D341Med (cell line): Measurements from ENCODE around the gene KLF13.

ENCODE experiments used
- DNase-seq: peaks from one replicate; pipeline ENCODE4 v3.0.0; 2012; ENCODE audit warnings: low spot score

The KLF13 gene

DNA sequence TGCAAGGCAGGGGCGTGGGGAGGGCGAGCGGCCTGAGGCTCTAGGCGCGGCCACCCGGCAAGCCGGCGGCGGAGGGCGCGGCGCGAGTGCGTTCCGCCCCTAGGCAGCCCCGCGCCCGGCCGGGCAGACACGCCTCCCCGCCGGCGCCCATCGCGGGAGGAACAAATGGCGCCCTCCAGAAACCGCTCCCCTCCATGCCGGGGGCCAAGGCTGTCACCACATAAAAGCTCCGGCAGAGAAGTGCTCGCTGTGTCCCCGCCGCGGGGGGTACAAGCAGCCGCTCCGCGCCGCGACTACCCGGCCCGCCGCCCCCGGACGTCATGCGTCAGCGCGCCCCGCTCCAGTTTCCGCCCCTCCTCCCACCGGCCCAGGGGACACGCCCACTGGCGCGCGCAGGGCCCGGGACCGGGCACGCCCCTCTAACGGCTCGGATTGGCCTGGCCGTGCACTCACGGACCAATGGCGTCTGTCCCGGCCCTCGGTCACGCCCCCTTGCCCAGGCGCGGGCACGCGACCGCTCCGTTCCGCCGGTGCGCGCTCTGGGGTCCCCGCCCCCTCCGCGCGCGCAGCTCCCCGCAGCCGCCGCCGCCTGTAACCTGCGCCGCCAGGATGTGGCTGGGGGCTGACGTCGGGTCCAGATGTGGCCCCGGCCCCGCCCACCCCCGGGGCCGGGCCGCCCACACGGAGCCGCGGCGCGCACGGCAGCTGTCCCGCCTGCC is at the start of gene KLF13:
KLF13 (plus strand) TSS at position 680 of the 719 bp plus-strand sequence. CDS start 378 bp downstream, outside the sequence.
- DNase-seq: peak; percentile 99

DNA sequence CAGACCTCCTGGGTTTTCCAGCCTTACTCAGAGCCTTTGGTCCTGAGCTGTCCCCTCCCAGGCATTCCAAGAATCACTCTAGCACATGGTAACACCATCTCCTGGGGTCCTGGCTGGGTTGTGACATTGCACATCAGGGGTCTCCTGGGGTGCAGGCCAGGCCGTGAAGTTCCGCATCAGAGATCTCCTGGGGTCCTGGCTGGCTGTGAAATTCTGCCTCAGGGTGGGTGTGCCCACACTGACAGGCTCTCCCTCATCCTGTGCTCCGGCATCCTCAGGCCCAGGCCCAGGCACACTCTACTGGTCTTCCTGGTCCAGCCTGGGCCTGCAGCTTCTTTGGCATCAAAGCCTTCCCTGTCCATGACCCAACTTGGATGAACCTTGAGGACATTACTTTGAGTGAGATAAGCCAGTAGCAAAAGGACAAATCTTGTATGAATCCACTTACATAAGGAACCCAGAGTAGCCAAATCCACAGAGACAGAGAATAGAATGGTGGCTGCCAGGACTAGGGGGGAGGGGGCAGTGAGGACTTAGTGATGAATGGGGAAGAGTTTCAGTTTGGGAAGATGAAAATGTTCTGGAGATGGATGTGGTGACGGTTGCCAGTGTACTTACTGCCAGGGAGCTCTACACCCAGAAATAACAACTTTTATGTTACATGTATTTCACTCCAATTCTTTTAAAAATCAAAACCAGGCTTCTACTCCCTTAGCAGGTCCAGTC is 49.1 kb upstream of the KLF13 start:
- no peak for DNase-seq

DNA sequence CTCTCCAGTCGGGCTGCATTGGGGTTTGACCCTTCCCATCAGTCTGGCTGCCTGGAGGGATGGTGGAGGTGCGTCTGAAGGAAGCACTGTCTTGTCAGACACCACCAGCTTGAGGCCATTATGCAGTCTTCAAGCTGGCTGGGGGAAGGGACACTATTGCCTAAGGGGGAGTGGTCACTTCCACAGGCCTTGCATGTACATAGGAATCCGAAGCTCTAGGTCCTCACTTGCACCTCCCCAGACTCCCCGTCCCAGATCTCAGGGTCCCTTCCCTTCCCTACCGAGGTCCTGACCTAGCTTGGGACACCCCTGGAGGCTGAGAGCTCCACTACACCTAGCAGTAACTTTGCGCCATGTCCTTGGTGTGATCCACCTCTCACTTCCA is 48.6 kb upstream of the KLF13 start:
- no peak for DNase-seq

DNA sequence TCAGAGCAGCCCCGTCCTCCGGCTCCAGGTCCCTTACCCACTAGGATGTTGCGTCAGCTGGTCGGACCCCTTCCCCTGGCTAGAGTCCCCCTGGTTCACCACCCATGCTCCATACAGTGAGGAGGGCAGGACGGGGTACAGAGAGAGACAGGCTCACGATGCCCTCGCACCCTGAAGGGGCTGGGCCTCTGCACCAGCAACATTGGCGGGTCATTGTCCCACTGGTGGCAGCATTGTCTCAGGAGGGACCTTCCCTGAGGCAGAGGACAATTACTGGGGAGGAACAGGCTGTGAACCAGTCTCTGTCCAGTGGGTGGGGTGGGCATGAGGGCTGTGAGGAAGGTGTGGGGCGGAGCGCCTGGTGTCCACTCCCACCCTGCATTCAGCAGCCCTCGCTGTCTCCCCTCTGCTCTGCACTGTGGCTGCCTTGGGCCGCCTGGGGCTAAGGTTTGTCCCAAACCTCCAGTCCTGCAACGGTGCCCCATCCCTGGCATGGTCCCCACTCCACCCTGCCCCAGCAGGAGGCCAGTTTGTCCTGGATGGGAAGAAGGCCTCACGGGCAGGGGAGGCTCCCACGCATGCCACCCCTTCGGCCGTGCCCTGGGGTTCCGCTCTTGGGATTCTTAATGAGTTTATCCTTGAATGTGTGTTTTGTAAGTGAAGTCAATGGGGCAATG is 48.0 kb upstream of the KLF13 start:
- peak; percentile 28 for DNase-seq

DNA sequence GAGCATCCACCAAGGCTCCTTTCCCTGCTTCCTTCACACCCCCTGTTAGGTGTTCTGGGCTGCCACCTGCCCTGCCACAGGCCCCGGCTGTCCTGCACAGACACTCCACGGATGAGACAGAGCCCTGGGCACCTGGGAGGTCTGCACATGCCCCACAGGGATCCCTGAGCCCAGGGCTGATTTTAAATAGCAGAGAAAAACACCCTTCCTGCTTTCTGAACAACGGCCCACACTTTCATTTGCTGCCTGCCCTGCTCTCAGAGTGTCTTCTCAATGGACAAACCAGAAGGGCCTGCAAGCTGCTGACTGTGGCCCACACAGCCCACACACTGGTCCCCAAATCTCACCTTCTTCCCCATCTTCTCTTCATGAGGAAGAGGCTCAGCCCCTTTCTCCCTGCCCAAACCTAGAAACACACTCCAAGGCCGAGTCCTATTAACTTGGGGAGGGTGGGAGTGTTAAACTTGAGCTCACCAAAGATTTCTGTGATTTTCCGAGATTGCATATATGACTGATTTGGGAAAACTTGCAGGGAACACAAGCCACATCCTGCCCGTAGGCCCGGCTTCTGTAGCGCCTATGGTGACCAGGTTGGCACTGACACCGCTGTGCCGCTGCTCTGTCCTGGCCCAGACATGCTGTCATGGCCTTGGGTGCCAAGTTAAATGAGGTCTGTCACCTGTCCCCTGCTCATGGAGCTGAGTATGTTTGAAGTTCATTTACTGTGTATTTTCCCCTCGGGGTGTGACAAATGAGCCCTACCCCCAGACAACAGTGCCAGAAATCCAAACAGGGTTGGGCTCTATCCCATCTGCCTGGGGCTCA is 47.2 kb upstream of the KLF13 start:
- peak; percentile 27 for DNase-seq

DNA sequence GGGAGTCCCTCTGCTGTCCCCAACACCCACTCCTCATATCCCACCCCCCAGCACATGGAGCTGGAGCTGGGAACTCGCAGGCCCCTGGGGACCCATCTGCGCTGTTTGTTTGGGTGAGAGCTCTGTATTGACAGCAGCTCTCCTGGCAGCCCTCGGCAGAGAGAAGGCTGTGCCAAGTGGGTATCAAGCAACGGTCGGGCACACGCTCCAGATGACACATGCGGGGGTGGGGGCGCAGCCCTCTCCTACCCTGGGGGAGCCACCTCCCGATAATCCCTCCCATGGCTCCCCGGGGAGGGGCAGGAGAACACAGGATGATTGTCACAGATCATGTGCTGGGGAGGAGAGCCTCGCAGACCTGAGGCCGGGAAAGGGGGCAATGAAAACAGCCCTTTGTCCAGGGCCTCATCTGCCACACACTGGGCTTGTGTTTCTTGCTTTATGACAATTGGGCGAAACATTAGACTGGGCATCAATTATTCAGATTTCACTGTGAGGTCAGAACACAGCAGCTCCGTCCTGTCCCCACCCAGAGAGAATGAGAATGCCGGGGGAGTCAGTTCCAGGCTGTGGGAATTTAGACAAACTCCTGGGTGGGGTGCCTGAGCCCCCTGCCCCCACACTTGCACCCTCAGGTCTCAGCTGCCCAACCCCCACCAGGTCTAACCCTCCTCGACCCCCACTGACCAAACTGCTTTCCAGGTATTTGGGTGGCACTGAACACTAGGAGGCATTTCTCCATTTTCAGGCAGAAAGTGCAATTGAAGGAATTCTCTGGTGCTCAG is 46.4 kb upstream of the KLF13 start:
- peak; percentile 95 for DNase-seq

DNA sequence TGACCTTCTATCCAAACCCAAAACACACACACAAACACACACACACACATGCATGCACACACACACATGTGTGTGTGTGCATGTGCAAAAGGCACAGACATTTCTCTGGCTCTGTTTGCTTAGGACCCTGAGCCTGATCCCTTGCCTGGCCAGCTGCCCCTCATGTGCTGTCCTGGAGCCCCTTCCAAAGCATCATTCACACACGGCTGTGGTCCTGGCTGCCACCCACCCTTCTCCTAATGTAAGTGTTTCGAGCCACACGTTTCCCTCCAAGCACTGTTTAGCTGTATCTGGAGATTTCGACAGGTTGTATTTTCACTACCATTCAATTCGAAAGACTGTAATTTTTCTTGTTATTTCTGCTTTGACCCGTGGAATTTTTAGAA is 45.8 kb upstream of the KLF13 start:
- DNase-seq: peak; percentile 30

DNA sequence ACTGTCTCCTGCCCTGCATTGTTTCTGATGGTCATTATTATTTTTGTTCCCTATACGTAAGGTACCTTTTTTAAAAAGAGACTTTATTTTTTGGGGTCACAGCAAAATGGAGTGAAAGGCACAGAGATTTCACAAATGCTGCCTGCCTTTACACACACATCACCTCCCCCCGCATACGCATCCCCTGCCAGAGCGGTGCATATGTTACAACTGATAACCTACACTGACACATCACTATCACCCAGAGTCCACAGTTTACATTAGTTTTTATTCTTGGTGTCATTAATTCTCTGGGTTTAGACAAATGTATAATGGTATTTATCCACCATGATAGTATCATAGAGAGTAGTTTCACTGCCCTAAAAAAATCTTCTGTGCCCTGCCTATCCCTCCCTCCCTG is 43.6 kb upstream of the KLF13 start:
- DNase-seq: no peak

DNA sequence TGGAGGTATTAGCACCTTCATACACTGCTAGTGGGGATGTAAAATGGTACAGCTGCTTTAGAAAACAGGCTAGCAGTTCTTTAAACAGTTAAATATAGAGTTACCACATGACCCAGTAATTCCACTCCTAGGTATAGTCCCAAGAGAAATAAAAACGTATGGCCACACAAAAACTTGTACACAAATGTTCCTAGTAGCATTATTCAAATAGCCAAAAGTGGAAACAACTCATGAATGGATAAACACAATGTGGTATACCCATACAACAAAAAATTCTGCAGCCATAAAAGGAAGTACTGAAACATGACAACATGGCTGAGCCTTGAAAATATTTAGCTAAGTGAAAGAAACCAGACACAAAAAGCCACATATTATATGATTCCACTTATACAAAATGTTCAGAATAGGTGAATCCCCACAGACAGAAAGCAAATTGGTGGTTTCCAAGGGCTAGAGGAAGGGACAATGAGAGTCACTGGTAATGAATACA is 40.8 kb upstream of the KLF13 start:
- no peak for DNase-seq

DNA sequence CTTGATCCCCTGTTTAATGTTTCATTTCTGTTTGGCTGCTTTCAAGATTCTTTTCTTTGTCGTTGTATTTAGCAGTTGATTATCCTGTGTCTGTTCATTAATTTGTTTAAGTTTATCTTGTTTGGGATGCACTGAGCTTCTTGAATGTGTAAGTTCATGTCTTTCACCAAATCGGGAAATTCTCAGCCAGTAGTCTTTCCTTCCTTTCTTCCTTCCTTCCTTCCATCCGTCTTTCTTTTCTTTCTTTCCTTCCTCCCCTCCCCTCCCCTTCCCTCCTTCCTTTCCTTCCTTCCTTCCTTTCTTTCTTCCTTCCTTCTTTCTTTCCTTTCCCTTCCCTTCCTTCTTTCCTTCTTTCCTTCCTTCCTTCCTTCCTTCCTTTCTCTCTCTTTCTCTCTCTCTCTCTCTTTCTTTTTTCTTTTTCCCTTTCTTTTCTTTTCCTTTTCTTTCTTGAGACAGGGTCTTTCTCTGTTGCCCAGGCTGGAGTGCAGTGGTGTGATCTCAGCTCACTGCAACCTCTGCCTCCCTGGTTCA is 35.5 kb upstream of the KLF13 start:
- DNase-seq: no peak

DNA sequence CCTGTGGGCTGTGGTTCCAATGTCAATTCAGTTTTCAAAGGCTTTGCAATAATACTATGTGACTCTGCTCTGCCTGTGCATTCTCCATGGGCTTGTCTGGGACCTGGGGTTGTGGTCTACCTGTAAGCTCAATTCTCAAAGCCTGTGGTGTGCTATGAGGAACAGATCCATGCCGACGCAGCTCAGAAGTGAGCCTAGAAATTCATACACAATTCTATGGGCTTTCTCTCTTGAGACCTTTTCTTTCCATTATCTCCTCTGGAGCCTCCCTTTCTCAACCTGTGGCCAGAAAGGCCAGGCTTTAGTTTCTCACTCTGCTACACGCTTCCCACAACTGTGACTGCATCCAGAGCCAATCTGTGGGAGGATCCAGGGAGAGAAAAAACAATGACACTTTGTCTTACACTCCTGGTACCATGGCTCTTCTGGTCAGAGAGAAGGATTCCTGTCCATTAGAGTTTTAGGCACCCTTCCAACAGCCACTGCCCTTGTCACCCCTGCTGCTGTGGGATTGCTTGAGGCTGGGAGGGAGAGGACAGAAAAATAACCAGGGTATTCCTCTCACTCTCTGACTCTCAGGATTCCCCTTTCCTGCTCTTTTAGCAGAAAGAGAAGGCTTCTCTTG is 34.1 kb upstream of the KLF13 start:
- DNase-seq: no peak

DNA sequence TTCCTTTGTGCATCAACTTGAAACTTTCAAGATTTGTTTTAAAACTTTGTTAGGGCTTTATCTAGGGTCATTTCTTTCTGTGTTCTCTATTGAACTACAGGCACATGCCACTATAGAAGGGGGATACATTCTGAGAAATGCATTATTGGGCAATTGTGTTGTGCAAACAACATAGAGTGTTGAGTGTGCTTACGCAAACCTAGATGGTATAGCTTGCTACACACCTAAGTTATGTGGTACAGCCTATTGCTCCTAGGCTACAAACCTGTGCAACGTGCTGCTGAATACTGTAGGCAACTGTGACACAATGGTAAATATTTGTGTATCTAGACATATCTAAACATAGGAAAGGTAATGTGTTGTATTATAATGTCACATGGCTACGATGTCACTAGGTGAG is 33.0 kb upstream of the KLF13 start:
- no peak for DNase-seq

DNA sequence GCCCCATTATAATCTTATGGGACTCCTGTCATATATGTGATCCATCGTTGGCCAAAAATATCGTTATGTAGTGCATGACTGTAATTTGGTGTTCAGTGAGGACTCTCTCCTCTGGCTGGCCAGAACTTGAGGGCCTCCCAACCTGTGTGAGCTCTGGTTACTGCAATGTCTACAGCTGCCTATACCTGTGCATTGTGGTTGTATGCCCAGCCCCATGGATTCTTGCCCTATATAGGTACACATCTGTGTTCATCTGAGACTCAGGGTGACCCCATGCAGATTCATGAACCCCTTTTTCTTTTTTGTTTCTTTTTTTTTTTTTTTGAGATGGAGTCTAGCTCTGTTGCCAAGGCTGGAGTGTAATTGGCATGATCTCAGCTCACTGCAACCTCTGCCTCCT is 32.6 kb upstream of the KLF13 start:
- no peak for DNase-seq

DNA sequence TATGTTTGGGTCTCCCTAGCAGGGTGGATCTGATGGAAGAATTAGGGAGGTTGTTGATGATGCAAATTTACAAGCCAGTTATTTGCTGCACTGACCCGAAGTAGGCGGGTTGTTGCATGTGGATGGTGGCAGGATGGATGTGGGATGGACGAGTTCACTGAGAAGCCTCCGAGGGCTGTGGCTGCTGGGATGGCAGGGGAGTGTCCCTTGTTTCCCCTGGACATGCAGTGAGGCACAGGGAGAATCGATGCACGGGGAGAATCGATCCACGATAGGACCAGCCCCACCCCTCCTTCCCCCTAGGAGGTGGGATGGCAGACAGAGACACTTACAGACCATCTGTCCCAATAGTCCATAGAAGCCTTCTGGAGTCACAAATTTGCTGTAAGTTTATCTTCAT is 31.0 kb upstream of the KLF13 start:
- DNase-seq: peak; percentile 34

DNA sequence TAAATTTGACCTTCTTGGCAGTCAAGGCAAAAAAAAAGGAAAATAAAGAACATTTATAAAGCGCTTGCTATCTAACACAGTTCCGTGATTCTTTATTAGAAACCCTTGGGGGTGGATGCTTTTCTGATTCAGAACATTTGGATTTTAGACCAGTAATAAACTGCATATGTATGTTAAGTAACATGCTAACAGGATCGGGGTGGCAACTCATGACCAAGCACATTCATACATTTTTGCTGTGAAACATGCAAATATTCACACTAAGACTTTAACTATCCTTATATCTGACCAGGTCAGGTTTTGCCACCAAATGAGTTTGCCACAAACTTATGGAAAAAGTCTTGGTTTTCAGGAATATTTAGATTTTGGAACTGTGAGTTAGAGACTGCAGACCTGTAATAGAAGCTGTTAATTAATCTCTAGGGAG is 30.4 kb upstream of the KLF13 start:
- no peak for DNase-seq

DNA sequence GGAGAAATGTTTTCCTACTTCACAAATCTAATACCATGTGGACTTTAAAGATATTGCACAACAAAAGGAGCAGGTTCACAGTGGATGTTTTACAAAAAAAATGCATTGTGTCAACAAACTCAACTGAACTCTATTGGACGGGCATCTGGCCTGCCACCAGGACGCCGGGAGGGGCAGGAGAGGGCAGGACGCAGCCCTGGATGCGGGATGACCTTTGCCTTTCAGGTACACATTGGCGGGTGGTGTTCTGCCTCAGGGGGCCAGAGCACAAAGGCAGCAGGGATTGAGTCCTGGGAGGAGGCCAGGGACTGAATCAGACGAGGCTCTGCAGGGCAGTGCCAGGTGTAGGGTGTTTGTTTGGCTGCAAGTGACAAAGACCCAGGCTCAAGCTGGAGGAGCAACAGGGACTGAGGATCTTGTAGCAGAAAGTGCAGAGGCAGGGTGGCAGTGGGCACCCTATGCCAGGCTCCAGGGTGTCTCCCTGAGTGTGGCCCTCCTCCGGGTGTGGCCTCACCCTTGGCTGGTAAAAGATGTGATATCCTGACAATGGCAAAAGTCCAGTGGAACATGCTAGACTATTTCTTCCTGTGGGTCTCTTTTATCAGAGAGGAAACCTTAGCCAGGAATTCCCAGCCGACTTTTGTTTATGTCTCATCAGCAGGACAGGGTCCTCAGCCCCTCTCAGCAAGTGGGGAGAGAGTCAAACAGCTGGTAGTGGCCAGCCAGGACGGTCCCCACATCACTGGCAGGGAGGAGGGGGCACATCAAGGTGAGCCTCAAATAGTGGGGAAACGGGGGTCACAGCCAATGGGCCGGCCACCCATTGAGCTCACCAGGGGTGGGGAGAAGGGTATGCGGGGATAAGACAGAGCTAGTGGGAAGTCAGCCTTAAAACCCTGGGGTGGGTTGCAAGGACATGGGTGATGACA is 29.7 kb upstream of the KLF13 start:
- no peak for DNase-seq

DNA sequence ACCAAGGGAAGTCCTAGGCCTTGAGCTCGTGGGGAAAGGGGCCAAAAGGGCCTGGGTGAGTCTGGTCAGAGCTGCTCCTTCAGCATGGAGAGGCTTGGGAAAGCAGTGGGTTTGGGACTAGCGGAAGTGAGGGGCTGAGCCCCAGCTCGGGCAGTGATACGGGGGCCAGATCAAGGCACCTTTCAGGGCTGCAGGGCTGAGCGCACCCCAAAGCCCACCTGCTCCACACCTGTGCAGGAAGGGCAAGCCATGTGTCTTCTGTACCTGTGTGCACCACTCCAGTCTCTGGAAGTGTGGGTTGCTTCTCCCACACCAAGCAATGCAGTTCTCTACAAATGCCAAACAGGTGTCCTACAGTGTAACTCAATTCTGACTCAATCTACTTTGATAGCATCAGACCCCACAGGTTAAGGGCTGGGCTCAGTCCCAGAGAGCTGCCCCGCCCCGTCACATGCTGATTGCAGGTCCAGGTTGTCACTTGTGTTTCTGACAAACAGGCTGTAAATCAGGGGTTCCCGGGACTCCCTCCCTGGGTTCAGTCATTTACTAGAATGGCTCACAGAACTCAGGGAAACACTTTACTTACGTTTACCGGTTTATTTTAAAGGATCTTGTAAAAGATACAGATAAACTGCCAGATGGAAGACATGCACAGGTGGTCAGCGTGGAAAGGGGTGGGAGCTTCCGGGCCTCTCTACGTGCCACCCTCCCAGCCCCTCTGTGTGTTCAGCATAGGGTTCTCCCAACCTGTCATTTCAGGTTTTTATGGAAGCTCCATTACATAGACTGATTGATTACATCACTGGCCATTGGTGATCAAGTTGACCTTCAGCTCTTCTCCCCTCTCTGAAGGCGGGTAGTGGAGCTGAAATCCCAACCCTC is 28.8 kb upstream of the KLF13 start:
- no peak for DNase-seq

DNA sequence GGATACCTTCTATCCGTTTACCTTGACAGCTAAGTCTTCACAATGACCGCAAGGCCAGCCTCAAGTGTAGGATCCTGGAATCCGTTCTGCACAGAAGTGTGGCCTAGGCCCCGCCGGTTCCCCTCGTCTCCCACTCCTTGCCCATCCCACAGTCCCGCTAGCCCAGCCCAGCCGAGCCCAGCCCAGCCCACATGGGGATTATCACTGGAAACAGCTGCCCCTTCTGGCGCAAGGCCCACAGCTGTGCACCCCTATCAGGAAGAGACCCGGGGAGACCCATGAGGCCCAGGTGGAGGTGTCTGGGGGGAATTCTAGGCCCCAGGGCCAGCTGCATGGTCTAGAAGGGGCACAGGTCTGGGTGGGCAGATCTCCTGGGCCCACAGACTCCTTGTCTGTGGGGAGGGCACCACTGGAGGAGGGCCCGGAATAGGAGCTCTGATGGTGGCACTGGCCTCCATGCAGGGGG is 27.9 kb upstream of the KLF13 start:
- DNase-seq: no peak
